Stimulated activated CD8-positive, alpha-beta memory T cell treated with anti-CD3 and anti-CD28 coated beads, Interleukin-12 subunit alpha, Interleukin-12 subunit beta, amount 100 ng/mL, for 4 hours (primary cell): ENCODE results near the gene HJURP.

Source experiments
- DNase-seq: peaks from one replicate; pipeline ENCODE4 v3.0.0-alpha.2; 2020; ENCODE audit warnings: low read depth

HJURP gene

DNA sequence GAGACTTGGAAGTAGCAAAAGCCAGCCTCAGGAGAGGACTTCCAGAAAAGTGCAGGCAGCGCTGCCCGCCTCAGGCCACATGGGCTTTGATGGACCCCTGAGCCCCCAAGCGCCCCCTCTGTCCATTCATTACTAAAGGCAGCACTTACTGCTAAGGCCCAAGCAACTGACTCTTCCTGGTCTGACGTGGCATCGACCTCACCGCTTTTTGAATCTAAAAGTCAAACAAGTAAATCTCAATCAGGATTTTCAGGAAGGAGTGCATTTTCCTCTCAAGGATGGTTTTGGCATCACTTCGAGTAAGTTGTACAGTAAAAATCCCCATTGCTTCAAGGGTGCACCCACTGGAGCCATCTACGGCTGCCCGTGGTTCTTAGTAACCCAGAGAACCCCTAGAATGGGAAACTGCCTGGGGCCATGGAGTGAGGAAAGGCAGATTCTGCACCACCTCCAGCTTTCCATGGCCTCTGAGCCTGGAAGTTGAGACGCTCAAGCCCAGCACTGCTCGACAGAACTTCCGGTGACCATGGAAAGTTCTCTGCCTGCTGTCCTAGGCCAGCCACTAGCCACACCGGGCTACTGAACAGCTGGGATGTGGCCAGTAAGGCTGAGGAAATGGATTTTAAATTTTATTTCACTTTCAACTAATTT lies 7.0 kb downstream of the HJURP start:
- DNase-seq: no peak

DNA sequence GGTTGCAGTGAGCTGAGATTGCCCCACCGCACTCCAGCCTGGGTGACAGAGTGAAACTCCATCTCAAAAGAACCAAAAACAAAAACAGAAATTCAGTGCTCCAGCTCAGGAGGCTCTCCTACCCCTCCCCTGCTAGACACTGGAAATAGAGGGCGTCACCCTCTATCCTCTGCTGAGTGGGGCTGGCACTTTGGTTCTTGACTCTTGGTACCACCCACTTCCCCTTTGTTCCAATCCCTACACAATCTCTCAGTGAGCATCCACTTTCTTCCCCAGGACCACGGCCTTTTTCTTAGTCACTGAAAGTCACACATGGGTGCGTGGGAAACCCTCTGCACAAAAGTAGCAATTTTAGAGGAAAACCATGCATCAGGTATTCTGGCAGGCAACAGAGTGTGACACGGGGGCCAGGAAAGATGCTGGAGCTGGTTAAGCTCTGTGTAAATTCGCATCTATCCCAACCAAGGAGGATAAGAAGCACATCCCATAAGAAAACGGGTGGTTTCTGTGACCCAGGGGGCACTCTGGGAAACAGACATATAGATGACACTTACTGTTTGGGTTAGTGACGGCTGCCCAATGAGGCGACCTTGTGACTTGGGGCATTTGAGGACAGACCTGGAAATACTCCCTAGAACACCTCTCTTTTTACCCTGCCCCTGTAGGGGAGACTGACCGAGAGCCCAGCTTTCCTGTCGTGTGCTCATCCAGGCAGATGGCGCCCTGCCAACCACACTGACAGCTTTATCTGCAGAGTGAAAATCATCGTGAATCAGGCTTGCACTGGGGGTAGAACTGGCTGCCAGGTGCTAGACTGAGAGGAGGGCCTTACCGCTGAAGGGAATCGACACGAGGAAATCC lies 7.7 kb downstream of the HJURP start:
- DNase-seq: no peak

DNA sequence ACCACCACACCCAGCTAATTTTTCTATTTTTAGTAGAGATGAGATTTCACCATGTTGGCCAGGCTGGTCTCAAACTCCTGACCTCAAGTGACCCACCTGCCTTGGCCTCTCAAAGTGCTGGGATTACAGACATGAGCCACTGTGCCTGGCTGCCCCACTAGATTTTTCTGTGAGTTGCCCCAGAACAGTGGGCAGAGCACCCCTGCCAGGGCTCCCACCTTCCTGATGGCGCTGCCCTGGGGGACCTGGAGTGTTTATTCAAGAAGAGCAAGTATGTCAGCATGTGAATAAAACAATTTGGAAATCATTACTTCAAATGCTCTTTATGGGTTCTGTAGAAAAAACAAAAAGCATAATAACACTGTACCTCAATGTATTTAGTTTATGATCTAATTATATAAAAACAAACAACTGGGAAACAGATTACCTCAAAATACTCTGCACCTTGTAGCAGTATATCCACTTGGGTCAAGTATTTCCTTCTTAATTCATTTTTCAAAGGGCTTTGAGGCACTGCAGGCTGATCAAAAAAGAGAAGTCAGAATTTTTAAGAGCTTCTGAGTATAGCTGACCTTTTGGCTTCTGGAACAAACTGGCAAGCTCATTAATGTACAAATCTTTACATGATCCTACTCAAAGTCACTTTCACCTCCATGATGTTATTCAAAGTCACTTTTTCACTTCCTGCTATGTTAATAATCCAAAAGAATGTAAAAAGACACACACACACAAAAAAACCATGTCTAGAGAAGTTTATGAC lies 8.9 kb downstream of the HJURP start:
- DNase-seq: no peak

DNA sequence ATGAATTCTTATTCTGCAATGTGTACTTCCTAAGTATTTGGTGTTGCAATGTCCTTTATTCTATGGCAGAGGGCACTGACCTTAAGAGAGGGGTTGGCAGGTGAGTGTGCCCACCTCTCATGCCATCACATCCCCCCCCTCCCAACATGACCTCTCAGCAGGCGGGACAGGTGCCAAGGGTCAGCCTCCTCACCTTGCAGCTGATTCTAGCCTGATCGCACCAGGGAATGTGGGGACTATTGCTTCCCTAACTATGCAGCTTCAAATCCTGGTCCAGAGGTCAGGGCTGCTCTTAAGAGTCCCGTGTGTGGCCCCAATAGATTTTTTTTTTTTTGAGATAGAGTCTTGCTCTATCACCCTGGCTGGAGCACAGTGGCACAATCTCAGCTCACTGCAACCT lies 9.5 kb downstream of the HJURP start:
- no peak for DNase-seq

DNA sequence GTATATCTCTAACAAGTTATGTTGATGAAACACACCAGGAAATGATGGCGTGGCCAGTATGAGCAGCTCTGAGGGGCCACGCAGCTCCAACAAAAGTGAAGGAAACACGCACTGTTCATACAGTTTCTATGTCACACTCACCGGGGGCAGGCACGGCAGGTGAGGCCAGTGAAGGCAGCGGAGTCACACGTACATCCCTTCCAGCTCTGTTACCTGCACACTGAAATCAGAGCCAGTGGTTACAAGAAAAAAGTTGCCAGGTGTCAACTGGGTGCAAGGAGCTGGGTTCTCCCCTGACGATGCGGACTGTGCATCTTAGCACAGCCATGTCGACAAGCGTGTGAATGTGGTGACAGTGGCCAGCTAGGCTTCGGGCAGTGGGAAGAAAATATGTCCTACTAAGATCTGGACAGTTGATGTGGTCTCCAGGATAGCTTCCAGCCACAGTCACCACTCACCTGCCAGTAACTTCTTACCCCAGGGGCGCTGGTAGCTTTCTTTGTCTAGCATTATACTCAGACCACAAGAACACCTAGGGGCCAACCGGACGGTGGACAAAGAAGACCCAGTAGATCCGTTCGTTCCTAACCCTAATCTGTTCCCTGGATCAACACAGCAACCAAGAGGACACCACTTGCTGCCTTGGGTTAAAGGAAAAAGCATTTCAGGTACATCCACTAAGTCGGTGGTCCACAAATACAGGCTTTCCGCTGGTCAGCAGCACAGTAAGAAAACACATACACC lies 10.1 kb downstream of the HJURP start:
- DNase-seq: no peak

DNA sequence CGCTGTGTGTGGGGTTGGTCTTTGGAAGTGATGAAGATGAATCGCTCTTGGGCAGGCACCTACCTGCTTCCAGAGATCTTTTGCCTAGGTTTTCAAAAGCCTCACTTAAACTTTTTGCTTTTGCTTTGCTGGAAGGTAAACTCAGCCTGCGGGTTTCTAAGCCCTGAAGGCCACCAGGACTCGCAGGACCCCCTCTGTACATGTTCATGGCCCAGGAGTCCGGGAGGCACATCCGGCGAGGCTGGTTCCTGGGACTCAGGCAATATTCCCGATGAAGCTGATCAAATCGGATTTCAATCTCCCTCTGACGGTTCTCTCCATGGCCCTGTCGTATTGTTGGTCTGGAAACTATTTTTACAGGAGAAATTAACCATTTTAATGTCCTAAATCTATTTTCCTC lies 13.2 kb downstream of the HJURP start:
- no peak for DNase-seq

DNA sequence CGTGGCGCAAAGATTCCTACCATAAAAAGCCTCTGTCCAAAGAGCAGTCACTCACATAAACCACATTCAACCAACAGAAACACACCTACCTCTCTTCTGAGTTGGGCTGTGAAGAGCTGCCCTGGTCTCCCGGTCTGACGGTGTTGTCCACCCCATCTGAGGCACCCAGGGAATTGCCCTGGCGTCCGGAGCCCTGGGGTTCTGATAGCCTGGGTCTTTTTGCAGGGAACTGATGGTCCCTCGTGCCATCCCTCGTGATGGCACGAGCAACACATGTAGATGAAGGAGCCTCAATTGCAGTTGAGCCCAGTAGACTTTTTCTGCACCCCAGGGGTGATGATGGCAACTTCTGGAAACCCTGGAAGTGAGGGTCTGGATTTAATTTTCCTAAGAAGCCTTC lies 13.8 kb downstream of the HJURP start:
- no peak for DNase-seq

DNA sequence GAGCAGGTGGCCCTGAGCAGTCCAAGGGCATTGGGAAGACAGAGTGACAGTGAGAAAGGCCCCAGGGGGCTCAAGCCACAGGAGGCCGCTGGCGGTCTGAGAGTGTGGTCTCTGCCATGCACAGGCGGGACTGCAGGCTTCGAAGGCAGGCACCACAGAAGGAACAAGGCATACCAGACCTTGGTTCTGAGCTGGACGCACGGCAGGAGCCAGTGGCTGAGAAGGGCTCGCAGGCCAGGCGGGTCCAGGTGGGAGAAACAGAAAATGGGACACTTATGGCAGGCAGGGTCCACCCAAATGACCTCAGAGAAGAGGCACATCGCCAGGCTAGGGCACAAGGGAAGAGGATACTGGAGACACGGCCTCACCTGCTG lies 14.9 kb downstream of the HJURP start:
- DNase-seq: no peak

DNA sequence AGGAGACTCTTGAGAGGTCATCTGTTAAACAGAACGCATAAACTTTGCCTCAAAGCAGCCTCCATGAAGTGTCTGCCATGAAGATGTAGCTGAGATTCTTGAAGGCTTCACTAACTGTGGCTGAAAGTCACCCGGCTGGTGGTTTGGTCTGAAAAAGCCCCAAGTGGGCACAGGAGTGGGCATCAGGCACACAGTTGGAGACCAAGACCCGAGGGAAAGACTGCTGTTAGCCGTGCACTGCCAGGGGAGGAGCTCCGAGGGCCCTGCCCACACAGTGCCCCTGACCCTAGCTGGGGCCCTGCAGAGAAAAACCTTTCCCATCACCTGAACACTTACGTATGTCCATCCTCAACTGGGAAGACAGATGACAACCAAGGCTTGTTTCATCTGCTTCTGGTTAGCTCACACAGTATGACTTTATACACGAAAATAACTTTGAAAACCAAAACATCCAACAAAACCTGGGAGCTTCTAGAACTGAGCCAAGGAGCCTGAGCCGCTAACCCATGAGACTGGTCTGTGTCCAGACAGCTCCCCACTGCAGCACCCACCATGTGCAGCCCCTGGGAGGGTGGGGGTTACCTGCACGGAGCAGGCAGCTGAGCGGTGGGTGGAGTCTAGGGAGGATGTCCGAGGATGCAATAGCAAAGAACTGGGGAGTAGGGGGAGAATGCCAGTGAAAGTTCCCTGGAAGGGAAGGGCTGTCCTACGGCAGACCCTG lies 15.4 kb downstream of the HJURP start:
- no peak for DNase-seq

DNA sequence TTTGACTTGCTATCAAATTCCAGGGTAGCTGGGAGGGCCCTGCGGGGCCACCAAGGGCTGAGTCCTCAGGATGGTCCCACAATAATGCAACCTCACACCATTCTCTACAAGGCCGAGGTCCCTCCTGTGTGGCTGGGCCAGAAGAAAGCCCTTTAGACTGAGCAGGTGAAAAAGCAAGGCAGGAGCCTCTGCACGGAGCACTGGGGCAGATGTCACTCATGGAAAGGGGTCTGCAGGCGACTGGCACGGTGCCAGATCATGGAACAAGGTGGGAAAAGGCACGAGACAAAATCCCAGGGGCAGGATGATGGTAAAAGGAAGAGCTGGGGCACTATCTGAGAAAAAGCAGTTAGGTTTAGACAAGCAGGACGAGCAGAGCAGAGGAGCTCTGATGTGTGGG lies 16.1 kb downstream of the HJURP start:
- DNase-seq: no peak

DNA sequence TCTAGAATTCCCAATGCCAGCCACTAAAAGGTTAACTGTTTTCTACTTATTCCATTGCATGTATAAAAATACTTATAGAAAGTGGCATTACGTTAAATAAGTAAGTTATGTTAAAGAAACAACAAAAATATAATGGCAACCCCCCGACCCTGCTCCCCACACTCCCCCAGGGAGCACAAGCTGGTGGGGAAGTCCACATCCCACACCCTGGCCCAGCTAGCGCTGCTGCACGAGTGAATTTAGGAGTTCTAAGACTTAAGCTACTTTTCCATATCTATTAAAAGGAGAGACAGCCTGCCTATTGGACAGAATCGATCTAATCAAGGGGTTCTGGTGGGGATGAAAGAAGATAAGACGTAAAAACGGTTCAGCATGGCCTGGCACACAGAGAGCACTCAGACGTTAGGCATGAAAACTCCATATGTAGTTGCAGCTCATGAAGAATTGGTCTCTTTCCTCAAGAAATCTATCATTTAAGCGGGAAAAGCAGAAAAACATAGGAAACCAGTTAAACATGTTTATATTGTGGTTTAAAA lies 16.6 kb downstream of the HJURP start:
- no peak for DNase-seq

DNA sequence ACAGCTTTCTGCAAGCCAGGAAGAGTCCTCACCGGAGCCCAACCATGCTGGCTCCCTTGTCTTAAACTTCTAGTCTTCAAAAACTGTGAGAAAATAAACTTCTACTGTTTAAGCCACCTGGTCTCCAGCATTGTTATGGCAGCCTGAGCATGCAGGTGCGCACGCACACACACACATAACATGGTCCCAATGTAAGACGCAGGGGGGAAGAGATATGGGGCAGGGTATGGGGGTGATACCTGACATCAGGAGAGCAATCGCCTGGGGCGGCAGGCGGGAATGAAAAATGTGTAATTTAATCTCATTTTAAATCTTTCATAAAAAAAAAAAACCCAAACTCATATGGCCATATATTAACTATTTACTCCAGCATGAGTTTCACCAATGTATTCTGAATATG lies 18.0 kb downstream of the HJURP start:
- no peak for DNase-seq

DNA sequence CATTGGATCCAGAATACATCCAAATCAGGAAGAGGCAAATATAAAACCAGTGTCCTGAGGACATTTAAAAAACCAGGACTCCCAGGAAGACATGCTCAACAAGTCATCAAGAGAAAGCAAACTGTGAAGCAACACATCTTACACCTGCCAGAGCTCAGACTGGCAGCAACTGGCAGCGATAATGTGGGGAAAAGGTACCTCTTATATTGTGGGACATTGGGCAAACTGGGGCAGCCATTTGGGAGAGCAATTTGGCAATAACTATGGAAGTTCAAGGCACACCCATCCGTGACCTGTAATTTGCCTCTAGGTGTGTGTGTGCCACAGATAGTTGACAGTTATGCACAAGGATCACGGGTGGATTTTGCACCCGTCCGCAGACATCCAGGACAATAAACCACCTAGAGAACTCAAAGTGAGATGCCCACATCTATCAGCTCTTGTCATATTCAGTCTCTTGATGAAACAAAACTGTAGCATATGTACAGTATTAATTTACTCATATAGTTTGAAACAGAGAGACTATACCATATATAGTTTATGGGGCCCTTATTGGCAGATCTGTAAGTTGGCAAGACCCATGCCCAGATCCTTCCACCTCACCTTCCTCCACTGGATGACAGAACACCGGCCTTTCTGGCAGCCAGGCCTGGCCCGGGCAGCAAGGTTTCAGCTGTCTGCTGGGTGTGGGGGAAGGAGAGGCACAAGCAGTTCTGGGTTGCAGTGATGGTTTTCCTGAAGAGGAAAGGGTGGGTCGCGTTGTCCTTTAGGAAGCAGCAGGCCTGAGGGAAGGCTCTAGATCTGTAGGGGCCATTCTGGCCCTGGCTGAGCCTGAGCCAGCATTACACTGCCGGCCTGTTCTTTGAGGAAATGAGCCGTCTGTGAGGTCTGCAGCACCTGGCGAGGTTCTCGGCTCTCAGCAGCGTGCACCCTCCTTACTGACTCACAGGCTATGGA lies 18.8 kb downstream of the HJURP start:
- no peak for DNase-seq

DNA sequence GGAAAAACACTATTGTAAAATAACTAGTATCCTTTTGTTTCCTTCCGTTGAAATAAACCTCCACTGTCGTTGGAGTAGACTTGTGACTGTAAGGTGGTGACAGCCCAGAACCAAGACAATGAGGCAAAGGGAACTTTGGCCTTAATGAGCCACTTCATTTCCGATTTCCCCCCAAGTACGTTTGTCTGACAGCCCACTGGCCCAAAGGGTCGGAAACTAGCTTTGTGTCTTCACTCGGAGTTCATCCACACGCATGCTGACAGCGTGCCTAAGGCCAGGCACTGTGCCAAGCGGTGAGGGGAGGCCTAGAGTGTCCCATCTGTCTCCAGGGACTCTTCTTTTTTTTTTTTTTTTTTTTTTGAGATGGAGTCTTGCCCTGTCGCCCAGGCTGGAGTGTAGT lies 21.0 kb downstream of the HJURP start:
- no peak for DNase-seq

DNA sequence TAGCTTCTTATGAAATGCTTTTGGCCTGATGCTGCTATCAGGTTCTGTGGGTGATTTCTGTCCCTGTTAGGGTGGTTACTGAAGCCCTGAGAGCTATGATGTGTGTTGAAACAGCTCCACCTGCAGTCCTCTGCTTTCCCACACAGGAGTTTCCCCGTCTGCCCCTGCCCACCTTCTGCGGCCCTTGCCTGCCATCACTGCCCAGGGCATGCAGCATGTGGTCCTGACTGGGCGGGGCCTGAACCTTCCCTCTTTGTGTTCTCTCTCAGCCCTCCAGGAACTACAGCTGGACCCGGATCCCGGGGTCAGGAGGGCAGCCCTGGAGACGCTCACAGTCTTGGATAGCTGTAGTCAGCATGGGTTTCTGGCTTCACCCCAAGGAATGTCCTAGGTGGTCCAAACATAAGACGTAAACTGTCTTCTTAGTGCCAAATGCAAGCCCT lies 21.4 kb downstream of the HJURP start:
- DNase-seq: no peak

DNA sequence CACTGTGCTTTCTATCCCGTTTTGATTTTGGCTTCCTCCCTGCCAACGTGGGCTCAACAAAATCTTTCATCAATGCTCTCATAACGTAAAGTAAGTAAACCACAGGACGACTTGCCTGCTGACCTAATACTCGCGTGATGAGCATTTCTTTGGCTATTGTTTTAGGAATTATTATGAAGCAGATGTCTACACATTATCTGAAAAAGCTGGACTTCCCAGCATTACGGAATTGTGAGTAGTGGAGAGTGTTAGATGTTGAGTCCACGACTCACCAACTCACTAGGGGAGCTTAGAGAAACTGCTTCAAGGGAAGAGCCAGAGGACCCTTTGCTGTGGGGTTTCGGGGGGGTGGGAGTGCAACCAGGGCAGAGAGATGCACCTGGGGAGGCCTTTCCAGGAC lies 21.9 kb downstream of the HJURP start:
- no peak for DNase-seq

DNA sequence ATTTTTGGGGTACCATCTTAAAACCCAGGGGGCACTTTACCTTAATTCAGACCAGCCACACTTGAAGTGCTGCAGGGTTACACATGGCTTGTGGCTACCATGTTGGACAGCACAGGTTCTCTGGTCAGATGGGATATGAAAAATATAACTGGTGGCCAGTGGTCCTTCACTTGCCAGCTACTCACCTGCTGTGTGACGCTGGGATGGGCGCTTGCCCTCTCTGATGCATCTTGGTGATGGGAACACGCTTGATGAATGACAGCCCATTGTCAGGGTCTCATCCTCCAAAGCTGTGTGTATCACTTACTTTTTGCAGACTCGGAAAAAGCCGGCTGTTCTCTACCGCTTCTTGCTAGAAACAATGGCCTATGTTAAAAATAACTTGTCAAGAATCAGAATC lies 22.5 kb downstream of the HJURP start:
- no peak for DNase-seq

DNA sequence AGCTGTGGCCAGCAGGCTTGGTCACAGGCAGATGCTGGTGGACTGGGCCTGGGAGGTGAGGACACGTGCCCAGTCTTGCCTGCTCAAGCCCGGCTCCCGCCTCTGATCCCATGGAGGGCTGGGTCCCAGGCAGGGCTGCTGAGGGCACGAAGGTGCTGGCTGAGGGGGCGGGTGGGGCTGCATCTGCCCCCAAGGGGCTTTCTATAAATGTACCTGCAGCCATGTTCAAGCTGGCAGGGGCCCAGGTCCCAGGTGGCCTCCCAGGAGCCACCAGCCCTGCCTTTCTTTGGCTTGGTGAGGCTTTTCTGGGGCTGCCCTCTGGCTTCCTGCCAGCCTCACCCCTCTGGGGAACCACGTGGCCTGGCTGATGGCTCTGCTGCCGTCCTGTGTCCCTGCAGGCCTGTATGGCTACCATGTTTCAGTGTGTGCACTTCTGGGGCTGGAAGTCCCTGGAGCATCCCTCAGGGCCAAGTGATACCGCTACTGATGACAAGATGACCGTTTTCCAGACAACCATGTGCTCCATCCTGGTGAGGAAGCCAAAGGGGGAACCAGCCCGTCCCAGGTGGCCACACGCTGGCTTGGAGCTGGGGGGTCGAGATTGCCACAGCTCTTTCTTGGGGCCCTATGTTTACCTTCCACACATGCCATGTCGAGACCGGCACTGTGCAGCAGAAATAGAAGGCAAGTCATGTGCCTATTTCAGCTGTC lies 23.2 kb downstream of the HJURP start:
- no peak for DNase-seq

DNA sequence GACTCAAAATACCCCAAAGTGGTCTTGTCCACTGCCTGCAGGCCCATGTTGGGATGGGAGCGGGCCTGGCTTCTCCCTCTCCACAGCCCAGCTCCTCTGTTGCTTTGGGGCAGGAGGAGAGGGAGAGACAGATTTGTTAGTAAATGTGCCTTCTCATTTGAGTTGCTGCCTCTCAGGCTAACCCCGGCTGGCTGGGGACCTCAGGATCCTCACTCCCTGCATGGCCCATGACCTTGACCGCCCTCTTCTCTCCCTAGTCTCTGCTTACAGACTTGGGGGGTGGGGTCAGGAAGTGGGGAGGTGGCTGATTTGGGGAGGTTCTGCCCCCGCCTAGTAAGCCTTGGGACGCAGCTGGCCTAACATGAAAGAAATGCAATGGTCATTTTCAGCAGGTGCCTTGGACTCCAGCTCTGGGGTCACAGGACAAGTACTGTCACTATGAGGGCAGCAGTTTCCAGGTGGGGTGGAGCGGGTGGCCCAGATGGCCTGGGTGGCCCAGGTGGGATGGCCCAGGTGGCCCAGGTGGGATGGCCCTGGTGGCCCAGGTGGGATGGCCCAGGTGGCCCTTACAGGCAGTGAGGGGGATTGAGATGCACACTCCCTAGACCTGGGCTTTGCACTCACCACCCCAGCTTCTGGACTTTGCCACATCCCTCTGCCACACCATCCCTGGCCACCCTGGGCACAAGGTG lies 24.1 kb downstream of the HJURP start:
- no peak for DNase-seq
